K562 (cell line): ENCODE data around the gene NR1H2.

Experiments used
- CTCF ChIP-seq, 3 experiments: IDR thresholded peaks in 2 of 3; conservative IDR thresholded peaks in 1 of 3; 2 replicates each; pipeline ENCODE4 v1.5.1; 2011 to 2012; ENCODE audit warnings: low read length in 3 of 3, mild to moderate bottlenecking in 3 of 3, control low read depth in 2 of 3, improper control_type of control experiment in 1 of 3, inconsistent platforms in 1 of 3, low read depth in 1 of 3, mixed read lengths in 1 of 3, moderate library complexity in 1 of 3; ENCODE audit not compliant: insufficient read depth in 2 of 3
- E2F4 ChIP-seq: sonication (generic); formaldehyde crosslinking; IDR thresholded peaks from 2 replicates; pipeline ENCODE4 v1.8.0; 2022; ENCODE audit warnings: mild to moderate bottlenecking, low read depth, missing genetic modification reagents
- JUN ChIP-seq, 2 experiments: sonication (generic) in 1 of 2; formaldehyde crosslinking in 1 of 2; IDR thresholded peaks; 2 replicates each; pipeline versions ENCODE4 v1.6.1 to v1.8.0; 2012 to 2022; ENCODE audit warnings: borderline replicate concordance in 2 of 2, mild to moderate bottlenecking in 2 of 2, improper control_type of control experiment in 1 of 2, low read depth in 1 of 2, low read length in 1 of 2, missing genetic modification reagents in 1 of 2
- SPI1 ChIP-seq: IDR thresholded peaks from 2 replicates; pipeline ENCODE4 v1.6.1; 2011; ENCODE audit warnings: low read depth, low read length, control low read depth, borderline replicate concordance
- YBX1 ChIP-seq: fragments of 450-650 bp; IDR thresholded peaks from 2 replicates; pipeline ENCODE4 v1.7.1; 2016; ENCODE audit warnings: mild to moderate bottlenecking

DNA sequence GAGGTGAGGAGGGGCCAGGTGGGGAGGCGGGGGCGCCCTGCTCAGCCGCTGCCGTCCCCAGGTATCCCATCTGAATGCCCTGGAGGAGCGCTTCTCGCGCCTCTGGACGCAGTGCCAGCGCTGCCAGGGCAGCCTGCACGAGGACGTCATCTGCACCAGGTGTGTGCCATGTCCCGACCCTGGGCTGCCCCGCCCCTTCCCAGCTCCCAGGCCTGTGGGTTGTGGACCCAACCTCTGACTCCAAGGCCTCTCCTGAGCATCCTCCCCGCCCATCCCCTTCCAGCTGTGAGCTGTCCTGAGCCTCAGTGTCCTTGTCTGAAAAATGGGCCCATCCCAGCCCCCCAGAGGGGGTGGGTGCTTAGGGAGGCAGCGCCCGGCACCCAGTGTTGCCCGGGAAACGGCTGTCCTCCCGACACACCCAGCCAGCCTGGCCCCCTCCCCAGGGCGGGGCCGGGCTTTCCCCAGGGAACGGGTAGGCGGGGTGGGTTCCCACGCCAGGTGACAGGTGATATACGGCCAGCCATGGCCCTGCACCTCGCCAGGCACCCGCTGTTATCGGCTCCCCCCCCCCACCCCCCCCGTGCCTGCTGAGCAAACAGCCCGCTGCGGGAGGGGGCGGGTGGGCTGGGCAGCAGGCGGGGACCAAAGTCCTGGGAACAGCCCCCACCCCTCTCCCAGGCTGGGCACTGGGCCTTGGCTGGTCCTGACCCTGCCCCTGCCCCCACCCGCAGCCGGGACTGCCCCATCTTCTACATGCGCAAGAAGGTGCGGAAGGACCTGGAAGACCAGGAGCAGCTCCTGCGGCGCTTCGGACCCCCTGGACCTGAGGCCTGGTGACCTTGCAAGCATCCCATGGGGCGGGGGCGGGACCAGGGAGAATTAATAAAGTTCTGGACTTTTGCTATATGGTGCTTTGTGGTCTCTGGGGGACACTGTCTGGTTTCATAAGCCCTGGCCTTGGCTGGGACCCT lies 41.1 kb downstream of the NR1H2 start:
- no peak for TF ChIP-seq CTCF (IDR thresholded peaks at IDR 0.05 in 2 of 3, conservative IDR thresholded peaks at IDR 0.05 in 1 of 3; ENCODE audit: insufficient read depth in 2 of 3, low read depth in 1 of 3, low read length in 3 of 3)
- no peak for TF ChIP-seq JUN (IDR thresholded peaks at IDR 0.05; ENCODE audit: borderline replicate concordance, low read depth, low read length)
- TF ChIP-seq JUN (CRISPR knock-in tag; IDR thresholded peaks at IDR 0.05; ENCODE audit: borderline replicate concordance): no peak
- no peak for TF ChIP-seq E2F4 (CRISPR knock-in tag)
- no peak for TF ChIP-seq YBX1
- no peak for TF ChIP-seq SPI1
